Right lobe of liver (tissue), 4 donors: ENCODE results near the gene CYP4F22.
"Not testable (repeated sequence)": the region's sequence is repeated elsewhere in the genome, so short reads cannot be mapped to it uniquely, and the experiment has no call there.

Experiments
- CTCF ChIP-seq, 4 donors: fragments of 200-600 bp in 3 of 4; fragments of 450-650 bp in 1 of 4; IDR thresholded peaks; one replicate each; pipeline versions ENCODE4 v1.5.1 to v1.8.0; 2016 to 2022; ENCODE audit warnings: antibody characterized with exemption in 4 of 4, mild to moderate bottlenecking in 2 of 4
- POLR2A ChIP-seq: fragments of 450-650 bp; IDR thresholded peaks from one replicate; pipeline ENCODE4 v1.6.1; 2017; ENCODE audit warnings: antibody characterized with exemption, mild to moderate bottlenecking
- donor health status: DM: no; HTN: no; CAD: no.
- donor health status: DM: no; HTN: no; CAD: no.
- donor health status: DM: no; HTN: yes; CAD: no.

- TF ChIP-seq CTCF (IDR thresholded peaks at IDR 0.05); POLR2A: not testable (repeated sequence)
These were observed 6.9 kb downstream of the CYP4F22 start for GRCh38 chr19:15515227-15515625.
